Tibial artery (tissue), 4 donors: ENCODE results near the gene ARHGEF37.
"Not testable (repeated sequence)": the region's sequence is repeated elsewhere in the genome, so short reads cannot be mapped to it uniquely, and the experiment has no call there.

Experiments used
- DNase-seq, 2 donors: peaks; one replicate each; pipeline ENCODE4 v3.0.0-alpha.2; 2019
- H3K27ac ChIP-seq, 2 donors: fragments of 200-600 bp; sonication (generic) in 1 of 2; 1 replicate in 1 of 2; 2 replicates in 1 of 2; pipeline ENCODE4 v1.5.1; 2018 to 2019; ENCODE audit warnings: mild to moderate bottlenecking in 1 of 2
- H3K27me3 ChIP-seq, 2 donors: fragments of 200-600 bp; sonication (generic) in 1 of 2; one replicate each; pipeline versions ENCODE4 v1.5.1 to v1.6.0; 2016 to 2019
- H3K36me3 ChIP-seq, 3 donors: fragments of 200-600 bp; sonication (generic) in 2 of 3; one replicate each; pipeline ENCODE4 v1.5.1; 2016 to 2019; ENCODE audit warnings: mild to moderate bottlenecking in 2 of 3
- H3K4me1 ChIP-seq, 4 donors: fragments of 200-600 bp; sonication (generic) in 2 of 4; 1 replicate in 3 of 4; 2 replicates in 1 of 4; pipeline ENCODE4 v1.5.1; 2016 to 2019
- H3K4me3 ChIP-seq, 2 donors: fragments of 200-600 bp; sonication (generic) in 1 of 2; 1 replicate in 1 of 2; 2 replicates in 1 of 2; pipeline ENCODE4 v1.5.1; 2018 to 2019; ENCODE audit warnings: mild to moderate bottlenecking in 2 of 2
- H3K9me3 ChIP-seq, 3 donors: fragments of 200-600 bp; sonication (generic) in 1 of 3; one replicate each; pipeline ENCODE4 v1.5.1; 2016 to 2019
- CTCF ChIP-seq, 2 experiments: fragments of 200-600 bp in 1 of 2; fragments of 450-650 bp in 1 of 2; IDR thresholded peaks; one replicate each; pipeline ENCODE4 v1.5.1; 2017 to 2019; ENCODE audit warnings: antibody characterized with exemption in 2 of 2, mild to moderate bottlenecking in 1 of 2, moderate library complexity in 1 of 2
- intact Hi-C: fragments of 100-400 bp; cut with DNase I; formaldehyde crosslinking; loops from one replicate; pipeline ENCODE4 v1.15.0; 2023; ENCODE audit warnings: low total_unique reads

Gene ARHGEF37

GRCh38 chr5:149552553-149553160 lies 28.6 kb upstream of the ARHGEF37 start:
- intact Hi-C loops = no loop called here
- H3K4me1 ChIP-seq = peaks cover 0 to 25% (median 12%) of the 10 kb centered on the region in 4 donors
- TF ChIP-seq CTCF (IDR thresholded peaks at IDR 0.05) = no peak
- peaks cover 4 to 12% (median 9%) of the 10 kb centered on the region in 3 donors for H3K36me3 ChIP-seq
- H3K9me3 ChIP-seq = no peaks in the 10 kb centered on the region
- peak overlapping the region in 1 of 2 donors; percentile 97 for H3K27ac ChIP-seq
- no peak overlapping the region for H3K4me3 ChIP-seq
- H3K27me3 ChIP-seq = no peaks in the 10 kb centered on the region
- no peak for DNase-seq

GRCh38 chr5:149559706-149560105 lies 21.6 kb upstream of the ARHGEF37 start:
- Histone ChIP-seq H3K4me1 (peaks cover 0 to 36% (median 27%) of the 10 kb centered on the region in 4 donors), H3K27me3 (no peaks in the 10 kb centered on the region), H3K9me3 (no peaks in the 10 kb centered on the region), H3K27ac (no peak overlapping the region), H3K4me3 (no peak overlapping the region), H3K36me3 (no peaks in the 10 kb centered on the region)
- no peak for DNase-seq
- intact Hi-C loops = loop anchor here (5.0 kb wide), 3 partner anchors 117 to 242 kb away; no protein-coding TSS in a partner anchor
- TF ChIP-seq CTCF (IDR thresholded peaks at IDR 0.05) = no peak

- DNase-seq = no peak
- H3K4me3 ChIP-seq = no peak overlapping the region
- intact Hi-C loops = loop anchor here (5.0 kb wide), 3 partner anchors 120 to 245 kb away; no protein-coding TSS in a partner anchor
- no peaks in the 10 kb centered on the region for H3K27me3 ChIP-seq
- H3K9me3 ChIP-seq = no peaks in the 10 kb centered on the region
- H3K27ac ChIP-seq = peak overlapping the region; percentile 47 to 59
- H3K36me3 ChIP-seq = no peaks in the 10 kb centered on the region
- H3K4me1 ChIP-seq = peaks cover 0 to 36% (median 28%) of the 10 kb centered on the region in 4 donors
- no peak for TF ChIP-seq CTCF (IDR thresholded peaks at IDR 0.05)
Observed at GRCh38 chr5:149561848-149562247, 19.4 kb upstream of the ARHGEF37 start.

GRCh38 chr5:149563466-149563865 lies 17.8 kb upstream of the ARHGEF37 start:
- Histone ChIP-seq H3K27ac (peak overlapping the region; percentile 47 to 59), H3K4me3 (no peak overlapping the region), H3K27me3 (no peaks in the 10 kb centered on the region), H3K36me3 (no peaks in the 10 kb centered on the region), H3K9me3 (no peaks in the 10 kb centered on the region), H3K4me1 (peaks cover 0 to 36% (median 28%) of the 10 kb centered on the region in 4 donors)
- no peak for DNase-seq
- TF ChIP-seq CTCF (IDR thresholded peaks at IDR 0.05) = no peak
- intact Hi-C loops = loop anchor here (5.0 kb wide), 3 partner anchors 121 to 246 kb away; no protein-coding TSS in a partner anchor

GRCh38 chr5:149564542-149565140 lies 16.7 kb upstream of the ARHGEF37 start:
- not testable (repeated sequence) for H3K27ac ChIP-seq, H3K36me3 ChIP-seq

More at GRCh38 chr5:149564542-149565140, 16.7 kb upstream of the ARHGEF37 start:
- not testable (repeated sequence) for DNase-seq, H3K4me3 ChIP-seq, H3K9me3 ChIP-seq, H3K27me3 ChIP-seq
- intact Hi-C loops = loop anchor here (5.0 kb wide), 3 partner anchors 122 to 247 kb away; no protein-coding TSS in a partner anchor
- TF ChIP-seq CTCF (IDR thresholded peaks at IDR 0.05) = peak; percentile 57 to 85
- H3K4me1 ChIP-seq = peaks cover 0 to 36% (median 28%) of the 10 kb centered on the region in 4 donors
